ENCODE data around the gene KRT33B.
"Not testable (repeated sequence)": the region's sequence is repeated elsewhere in the genome, so short reads cannot be mapped to it uniquely, and the experiment has no call there.

Gene KRT33B

DNA sequence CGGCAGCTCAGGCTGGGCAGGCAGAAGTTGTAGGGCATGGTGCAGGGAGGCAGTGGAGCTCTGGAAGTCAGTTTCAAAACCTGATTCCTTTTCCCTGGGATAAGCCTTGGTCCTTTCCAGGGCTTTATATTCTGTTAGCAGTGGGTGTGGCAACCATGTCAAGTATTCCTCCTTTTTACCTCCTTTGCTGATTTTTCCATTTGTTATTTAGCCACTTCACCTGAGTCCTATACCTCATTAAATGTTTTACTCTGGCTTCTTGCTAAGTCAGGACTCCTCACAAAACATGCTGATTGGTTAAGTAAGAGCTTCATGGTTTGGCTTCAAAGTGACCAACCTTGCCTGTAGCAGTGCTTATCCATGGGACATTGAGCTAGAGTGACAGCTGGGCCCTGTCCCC is at the start of gene KRT33B:
Gene KRT33B (minus strand): TSS at position 101 of the 400 bp plus-strand sequence. CDS start 63 bp downstream, at position 38.
- DNase-seq = no peak

DNA sequence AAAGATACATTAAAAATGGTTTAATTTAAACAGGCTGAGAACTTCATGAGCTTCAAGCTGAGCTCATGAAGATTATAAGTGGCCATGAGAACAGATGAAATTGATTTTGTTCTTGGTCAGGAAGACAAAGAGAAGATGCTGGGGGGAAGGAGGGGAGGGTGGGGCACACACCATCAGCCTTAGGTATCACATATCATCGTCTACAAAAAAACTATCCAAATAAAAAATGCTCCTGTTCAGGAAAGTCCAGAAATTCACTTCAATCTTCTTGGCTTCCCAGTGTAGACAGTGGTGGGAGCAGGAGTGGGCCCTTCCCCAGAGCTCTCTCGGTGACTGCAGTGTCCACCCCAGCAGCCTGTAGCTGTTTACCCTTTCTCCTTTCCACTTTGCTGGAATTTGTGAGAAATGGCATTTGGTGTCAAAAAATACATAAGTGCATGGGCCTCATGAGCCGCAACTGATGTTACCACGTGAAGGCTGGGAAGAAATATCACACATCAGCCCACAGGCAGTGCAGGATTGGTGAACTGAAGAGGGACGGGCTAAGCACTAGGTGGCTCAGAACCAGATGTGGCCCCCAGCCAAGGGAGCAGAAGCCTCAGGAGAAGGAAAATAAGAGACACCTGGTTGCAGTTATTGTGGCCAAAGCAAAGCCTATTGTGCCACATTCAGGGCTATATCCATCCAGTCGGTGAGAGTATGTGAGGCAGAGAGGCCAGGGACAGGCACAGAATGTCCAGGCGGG is 48.7 kb upstream of the KRT33B start:
- DNase-seq = no peak

DNA sequence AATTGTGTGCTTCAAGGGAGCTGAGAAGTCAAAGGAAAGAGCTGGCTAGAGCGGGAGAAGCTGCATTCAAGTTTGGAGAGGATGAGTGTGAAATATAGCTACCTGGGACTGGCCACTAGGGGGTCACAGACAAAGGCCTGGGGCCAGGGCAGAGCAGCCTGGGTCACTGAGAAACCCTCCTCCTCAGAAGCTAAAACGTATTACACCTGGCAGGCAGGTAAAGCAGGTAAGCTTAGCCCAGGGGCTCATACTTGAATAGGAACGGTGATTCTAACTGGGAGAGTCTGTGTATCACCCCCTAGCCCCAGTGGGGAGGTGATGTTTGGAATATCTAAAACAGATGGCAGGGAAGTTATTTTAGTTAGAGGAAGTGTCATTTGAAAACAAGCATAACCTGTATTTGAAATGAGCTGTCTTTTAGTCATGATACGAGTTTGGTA is 48.0 kb upstream of the KRT33B start:
- DNase-seq = no peak

DNA sequence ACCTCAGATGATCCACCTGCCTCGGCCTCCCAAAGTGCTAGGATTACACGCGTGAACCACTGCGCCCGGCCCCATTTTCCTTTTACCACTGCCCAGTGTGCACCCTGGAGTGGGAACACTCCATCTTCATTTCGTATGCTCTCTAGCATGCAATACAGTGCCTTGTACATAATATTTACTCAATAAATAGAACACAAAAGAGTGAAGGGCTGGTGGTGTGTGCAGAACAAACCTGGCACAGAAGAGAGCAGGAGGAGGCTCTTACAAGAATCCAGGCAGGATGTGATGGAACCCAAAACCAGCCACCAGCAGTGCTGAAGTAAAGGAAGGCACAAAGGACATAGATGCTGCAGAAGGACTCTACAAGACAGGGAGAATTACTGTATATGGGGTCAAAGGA is 47.5 kb upstream of the KRT33B start:
- DNase-seq = no peak

DNA sequence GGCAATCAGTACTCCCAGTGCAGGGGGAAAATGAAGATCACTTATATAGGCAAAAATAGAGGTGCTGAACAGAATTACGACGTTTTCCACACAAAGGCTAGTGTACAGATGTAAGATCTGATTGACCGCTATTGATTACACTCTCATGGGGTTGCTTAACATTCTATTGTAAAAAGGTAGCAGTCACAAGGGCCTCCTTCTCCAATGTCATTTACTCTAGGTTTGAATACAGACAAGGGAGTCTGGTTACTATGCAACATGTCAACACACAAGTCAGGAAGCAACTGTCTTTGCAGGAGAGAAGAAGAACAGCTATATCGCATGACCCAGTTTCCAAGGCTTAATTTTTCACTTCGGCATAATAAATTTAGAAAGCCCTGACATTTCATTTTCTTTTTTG is 46.9 kb upstream of the KRT33B start:
- DNase-seq = no peak

DNA sequence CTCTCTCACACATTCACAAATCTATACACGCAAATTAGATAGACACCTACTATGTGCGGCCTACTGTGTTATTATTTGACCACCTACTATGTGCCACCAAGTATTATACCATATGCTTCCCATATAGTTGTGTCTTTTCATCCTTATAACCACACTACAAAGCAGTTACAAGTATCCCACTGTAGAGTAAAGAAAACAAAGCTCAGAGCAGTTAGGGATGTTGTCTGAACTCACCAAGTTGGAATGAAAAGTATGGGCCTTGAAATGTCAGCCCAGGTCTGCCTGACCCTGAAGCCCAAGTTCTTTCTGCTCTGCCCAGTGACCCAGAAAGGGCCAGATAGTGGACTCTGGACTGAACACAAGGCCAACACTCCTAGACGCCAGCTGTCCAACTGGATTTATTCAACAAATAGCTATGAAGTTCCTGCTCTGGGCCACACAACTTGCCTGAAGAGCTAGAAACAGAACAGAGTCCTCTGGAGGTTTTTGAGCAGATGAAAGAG is 46.3 kb upstream of the KRT33B start:
- DNase-seq = no peak

DNA sequence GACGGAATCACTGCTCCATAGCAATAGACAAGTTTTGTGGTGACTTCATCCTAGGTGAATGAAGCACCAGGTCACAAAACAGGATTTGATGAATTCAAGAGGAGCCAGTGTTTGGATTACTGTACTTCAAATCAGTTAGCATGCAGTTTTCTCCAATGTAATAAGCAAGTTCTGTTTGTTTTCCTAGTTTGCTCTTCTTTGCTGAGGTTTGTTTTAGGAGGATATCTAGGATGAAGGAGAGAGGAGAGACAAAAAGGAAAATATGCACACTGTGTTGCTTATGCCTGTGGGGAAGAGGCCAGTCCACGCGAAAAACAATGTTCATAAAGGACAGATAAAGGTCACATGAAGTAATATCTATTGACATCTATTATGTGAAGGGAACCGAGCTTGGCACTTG is 45.8 kb upstream of the KRT33B start:
- DNase-seq = no peak

DNA sequence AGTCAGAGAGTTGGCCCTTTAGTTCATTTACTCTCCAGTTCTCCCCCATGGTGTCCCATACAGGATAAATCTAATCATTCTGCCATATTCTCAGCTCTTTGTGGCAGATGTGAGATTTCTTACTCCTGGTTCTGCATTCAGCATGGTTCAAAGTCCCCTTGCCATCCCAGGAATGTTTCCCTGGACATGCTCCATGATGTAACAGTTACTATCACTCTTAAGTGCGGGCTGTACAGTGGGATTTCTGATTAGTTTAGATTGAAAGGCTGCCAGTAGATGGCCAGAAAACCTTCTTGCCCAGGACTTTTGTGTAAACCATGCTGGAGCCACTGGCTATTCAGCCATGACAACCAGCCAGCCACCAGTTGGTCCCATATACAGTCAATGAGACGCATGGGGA is 44.4 kb upstream of the KRT33B start:
- DNase-seq = no peak

DNA sequence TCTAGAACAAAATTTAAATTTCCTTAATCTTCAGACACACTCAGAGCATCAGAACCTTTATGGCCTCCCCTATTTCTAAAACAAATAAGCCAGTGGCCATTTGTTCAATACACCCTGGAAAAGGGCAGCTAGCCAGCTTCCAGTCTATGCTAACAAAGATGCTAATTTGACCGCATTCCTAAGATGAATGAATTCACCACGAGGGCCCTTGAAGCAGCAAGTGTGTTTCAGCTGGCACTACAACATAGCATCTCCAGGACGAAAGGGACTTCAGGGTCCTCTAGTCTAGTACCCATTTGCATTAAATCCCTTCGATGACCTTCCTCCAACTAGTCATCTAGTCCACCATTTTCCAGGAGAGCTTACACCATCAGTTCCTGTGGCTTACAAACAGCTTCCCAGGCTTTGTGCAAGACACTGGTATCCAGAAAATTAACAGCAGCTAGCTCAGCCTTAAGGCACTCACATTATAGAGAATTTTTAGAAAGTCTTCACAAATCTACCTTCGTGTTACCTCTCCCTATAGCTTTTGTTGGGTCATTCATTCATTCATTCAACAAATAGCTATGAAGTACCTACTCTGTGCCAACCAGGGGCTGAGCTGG is 43.8 kb upstream of the KRT33B start:
- no peak for DNase-seq

DNA sequence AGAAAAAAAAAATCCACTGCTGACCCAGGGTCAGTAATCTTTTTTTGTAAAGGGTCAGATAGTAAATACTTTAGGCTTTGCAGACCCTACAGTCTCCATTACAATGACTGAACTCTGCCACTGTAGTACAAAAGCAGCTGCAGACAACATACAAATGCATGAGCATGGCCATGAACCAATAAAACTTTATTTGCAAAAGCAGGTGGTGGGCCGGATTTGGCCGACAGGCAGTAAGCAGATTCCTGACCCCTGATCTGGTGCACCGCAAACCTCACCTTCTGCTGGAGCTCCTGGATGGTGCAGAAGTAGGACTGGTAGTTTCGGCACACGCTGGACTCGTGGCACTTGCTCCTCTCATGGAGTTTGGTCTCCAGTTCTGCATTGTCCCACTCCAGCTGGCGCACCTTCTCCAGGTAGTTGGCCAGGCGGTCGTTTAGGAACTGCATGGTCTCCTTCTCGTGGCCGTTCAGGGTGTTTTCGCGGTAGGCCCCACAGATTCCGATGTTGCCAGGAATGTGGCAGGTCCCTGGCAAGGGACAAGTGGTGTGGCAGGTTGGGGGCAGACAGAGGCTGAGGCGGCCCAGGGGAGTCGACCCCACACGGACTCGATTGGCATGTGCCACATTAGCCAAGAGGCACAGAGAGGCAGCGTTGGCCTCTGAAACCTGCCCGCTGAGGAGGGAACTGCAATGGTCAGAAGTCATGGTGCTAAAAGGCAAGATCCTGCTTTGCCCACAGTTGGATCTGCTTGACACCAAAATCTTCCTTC is 41.6 kb upstream of the KRT33B start:
- no peak for DNase-seq

DNA sequence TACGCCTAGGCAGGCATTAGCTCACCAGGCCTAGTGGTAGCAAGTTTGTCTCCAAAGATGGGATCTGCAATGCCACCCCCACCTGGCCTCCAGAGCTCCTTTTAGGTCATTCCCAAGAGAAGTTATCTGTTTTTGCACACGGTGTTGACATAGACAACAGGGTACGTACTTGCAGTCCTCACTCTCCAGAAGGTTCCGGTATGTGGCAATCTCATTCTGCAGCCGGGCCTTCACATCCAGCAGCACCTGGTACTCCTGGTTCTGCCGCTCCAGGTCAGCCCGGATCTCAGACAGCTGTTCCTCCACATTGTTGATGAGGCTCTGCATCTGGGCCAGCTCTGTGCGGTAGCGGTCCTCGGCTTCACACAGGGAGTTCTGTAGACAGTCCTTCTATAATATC is 37.6 kb upstream of the KRT33B start:
- no peak for DNase-seq

DNA sequence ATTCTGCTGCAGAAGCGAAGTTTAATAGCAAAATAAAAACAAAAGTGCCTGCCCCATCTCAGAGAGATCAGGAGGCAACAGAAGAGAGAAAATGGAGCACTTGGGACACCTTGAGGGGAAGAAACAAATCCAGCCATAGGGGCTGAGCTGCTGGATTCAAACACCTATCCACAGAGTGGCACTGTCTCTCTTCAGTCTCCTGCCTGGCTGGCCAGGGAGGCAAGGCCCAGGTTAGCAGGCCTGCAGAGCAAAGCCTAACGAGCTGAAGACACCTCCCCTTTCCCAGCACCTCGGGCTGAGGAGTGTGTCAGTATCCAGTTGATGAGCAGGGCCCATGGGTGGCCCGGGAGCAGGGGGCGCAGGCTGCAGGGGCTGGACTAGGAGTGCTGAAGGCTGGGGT is 36.6 kb upstream of the KRT33B start:
- DNase-seq = no peak

DNA sequence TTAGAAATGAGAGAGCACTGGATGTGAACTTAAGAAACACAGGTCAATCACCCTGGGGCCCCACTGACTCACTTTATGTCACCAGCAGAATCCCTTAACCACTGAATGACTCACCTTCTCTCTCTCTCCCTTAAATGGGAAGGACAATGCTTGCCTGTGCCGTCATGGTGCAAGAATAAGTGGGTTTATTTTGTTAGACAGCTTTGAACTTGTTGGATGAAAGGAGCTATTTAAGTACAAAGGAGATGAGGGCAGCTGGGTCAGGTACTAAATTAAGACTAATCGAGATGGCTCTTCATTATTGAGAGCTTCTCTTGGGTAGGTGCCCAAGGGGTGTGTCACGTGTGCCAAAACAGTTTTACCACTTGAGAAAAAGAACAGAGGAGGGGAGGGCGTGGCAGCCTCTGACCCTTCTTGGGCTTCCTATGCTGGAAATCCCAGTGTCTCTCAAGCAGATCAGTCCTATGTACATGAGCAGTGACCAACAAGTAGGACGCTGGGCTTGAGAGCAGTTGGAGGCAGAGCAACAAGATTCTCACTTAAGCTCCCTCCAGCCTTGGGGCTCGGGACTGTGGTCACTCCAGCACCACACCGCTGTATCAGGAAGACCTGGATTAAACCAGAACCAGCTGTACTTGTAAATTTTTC is 34.5 kb upstream of the KRT33B start:
- DNase-seq = no peak

DNA sequence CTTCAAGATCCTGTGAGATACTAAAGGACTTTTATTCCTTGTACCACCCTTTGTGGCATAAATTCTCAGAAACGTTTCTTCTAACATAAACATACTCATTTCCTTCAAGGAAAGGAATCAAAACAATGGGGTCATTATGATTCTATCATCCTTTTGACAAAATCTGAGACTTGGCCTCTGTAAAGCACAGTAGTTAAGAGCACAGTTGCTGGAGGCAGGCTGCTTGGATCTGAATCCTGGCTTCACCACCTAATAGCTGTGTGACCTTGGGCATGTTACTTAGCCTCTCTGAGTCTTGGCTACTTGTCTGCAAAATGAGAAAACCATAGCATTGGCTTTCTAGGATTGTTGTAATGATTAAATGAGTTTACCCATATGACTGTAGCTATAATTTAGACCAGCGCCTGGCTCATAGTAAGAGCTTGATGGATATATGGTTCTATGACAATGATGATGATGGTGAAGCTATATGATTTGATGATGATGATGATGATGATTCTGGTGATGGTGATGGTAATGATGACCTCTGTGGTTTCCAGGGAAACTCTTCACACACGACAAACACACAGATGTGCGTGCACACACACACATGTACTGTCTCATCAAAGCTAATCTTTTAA is 33.9 kb upstream of the KRT33B start:
- no peak for DNase-seq

DNA sequence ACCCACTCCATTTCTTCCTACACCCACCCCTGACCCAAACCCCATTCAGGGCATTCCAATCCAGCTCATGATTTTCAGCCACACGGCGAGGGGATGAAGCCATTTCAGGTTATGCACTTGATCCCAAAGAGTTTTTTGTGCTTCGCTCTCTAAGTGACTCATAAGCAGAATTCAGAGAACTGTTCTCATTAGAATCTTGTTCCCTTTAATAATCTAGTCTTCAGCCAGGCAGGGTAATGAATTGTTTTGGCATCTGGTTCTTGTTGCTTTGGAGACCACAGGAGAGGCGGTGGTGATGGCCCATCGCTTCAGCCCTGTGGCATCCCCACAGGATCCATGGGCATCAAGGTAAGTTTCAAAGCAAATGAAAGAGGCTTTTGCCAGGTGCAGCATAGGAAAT is 32.5 kb upstream of the KRT33B start:
- DNase-seq = no peak

DNA sequence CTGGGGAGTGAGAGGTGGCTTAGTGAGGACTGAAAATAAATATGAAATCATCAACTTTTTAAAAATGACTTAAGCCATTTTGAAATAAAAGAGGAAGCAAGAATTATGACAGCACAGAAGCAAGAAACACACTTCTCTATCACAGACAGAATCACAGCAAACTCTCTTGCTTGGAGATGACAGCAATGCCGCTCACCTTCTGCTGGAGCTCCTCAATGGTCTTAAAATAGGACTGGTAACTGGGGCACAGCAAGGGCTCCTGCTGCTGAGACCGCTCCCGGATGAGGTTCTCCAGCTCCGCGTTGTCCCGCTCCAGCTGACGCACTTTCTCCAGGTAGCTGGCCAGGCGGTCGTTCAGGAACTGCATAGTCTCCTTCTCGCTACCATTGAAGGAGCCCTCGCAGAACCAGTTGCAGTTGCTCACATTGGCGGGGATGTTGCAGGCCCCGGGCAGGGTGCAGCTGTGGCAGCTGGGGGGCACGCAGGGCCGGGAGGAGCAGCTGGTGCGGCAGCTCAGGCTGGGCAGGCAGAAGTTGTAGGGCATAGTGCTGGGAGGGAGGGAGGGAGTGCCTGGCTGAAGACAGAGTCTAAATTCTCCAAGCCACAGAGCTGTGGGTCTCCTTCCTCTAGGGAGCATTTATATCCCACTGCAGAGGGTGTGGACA is 27.5 kb upstream of the KRT33B start, which contains the start of gene KRT31:
Gene KRT31 (minus strand): TSS at position 613 of the 665 bp plus-strand sequence. CDS start 69 bp downstream, at position 544.
- no peak for DNase-seq

DNA sequence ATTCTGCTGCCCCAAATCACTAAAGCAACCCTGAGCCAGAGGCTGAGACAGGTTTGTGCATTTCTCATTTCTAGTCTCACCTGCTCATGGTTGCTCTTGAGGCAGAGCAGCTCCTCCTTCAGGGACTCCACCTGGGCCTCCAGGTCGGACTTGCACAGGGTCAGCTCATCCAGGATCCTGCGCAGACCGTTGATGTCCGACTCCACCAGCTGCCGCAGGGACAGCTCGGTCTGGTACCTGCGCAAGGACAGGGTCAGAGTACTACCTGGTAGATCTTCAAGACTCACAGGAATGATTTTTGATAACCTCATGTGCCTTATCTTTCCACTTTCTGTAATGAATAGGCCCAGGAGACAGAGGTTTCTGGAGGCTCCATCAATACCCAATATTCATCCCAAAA is 26.7 kb upstream of the KRT33B start:
- DNase-seq = no peak

DNA sequence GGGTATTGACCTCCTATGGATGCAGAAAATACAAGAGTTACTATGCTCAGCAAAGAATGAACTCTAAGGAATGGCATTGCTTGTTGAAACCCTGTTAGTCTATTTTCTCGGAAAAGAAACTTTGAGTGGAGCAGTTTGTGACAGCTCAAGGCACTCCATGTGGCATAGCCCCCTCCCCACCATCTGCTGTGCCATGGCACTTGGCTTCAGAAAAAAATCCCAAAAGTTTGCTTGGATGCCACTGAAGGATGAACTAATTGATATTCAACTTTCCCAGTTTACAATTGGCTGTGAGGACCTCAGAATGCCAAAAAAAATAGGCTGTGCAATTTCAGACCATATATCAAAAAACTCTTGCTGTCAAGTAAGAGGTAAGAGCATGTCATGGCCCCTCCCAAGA is 26.0 kb upstream of the KRT33B start:
- DNase-seq = no peak

DNA sequence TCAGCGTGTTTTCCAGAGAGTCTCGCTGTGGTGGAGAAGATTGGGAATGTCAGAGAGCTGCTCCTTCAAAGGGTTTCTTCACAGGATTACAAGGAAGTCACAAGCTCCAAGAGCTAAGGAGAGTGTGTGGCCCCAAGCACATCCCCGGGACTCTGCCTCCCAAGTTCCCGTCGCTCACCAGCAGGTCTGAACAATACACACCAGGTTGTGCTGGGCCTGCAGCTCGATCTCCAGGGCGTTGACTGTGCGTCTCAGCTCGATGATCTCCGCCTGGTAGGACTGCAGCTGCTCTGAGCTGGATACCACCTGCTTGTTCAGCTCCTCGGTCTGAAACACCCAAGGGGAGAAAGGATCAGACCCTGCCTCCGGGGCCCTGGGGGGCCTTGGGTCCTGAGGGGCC is 25.4 kb upstream of the KRT33B start:
- not testable (repeated sequence) for DNase-seq

DNA sequence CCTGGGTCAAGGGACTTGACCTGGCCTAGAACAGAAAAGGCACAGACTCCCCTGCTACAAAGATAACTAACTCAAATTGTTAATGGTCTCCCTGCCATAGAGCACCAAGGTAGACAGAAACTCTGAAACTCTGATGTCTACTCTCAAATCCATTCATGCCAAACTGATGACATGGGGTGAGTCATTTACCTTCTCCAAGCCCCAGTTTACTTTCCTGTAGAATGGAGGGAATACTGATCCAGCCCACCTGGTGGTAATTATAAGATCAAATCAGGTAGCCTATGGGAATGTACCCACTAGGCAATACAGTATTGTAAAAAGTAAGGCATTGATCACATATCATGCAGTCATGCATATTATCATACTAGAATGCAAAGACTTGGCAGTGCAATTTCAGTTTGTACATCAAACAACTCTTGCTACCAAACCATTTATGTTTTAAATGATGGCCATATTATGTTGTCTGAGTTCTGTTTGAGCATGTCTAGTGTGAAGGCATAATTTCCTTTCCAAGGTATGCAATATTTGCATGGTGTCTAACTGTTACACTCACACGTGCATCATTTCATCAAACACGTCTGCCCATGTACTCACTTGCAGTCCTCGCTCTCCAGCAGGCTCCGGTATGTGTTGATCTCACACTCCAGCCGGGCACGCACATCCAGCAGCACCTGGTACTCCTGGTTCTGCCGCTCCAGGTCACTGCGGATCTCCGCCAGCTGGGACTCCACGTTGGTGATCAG is 24.8 kb upstream of the KRT33B start:
- DNase-seq = no peak

DNA sequence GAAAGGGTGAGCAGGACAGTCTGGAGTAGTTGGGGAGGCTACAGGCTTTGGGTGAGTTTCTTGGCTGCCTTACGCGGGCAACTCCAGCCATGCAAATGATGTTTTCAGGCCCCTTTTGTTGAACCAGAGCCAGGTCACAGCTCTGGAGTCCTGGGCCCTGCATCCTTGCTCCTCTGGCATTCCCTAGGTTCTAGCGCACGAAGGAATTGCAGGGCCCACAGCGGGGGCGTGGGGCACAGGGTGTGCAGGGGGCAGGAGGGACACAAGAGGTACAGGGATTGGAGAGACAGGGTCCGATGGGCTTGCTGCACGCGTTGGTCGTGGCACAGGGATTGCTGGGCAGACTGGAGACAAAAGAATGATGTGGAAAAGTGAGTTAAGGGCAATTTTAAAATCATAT is 24.2 kb upstream of the KRT33B start:
- DNase-seq = no peak

Measured in stimulated activated naive CD4-positive, alpha-beta T cell (primary cell).